KOPT-K1 (cell line): ENCODE measurements around the gene ARFGEF3.
"Not testable (repeated sequence)": the region's sequence is repeated elsewhere in the genome, so short reads cannot be mapped to it uniquely, and the experiment has no call there.

ENCODE experiments used
- H3K27ac ChIP-seq: fragments of 200-600 bp; sonication (generic); 2 replicates; pipeline ENCODE4 v1.5.1; 2016; ENCODE audit warnings: antibody characterized with exemption, mild to moderate bottlenecking, low read depth, low read length; ENCODE audit not compliant: poor library complexity, severe bottlenecking
- H3K36me3 ChIP-seq: fragments of 200-600 bp; sonication (generic); 2 replicates; pipeline ENCODE4 v1.5.1; 2017; ENCODE audit warnings: antibody characterized with exemption, mild to moderate bottlenecking, low read length, moderate library complexity; ENCODE audit not compliant: insufficient read depth
- H3K9me3 ChIP-seq: fragments of 200-600 bp; sonication (generic); 2 replicates; pipeline ENCODE4 v1.5.1; 2017; ENCODE audit warnings: antibody characterized with exemption, low read length, mild to moderate bottlenecking; ENCODE audit not compliant: insufficient read depth, poor library complexity, severe bottlenecking

ARFGEF3 gene, protein sequence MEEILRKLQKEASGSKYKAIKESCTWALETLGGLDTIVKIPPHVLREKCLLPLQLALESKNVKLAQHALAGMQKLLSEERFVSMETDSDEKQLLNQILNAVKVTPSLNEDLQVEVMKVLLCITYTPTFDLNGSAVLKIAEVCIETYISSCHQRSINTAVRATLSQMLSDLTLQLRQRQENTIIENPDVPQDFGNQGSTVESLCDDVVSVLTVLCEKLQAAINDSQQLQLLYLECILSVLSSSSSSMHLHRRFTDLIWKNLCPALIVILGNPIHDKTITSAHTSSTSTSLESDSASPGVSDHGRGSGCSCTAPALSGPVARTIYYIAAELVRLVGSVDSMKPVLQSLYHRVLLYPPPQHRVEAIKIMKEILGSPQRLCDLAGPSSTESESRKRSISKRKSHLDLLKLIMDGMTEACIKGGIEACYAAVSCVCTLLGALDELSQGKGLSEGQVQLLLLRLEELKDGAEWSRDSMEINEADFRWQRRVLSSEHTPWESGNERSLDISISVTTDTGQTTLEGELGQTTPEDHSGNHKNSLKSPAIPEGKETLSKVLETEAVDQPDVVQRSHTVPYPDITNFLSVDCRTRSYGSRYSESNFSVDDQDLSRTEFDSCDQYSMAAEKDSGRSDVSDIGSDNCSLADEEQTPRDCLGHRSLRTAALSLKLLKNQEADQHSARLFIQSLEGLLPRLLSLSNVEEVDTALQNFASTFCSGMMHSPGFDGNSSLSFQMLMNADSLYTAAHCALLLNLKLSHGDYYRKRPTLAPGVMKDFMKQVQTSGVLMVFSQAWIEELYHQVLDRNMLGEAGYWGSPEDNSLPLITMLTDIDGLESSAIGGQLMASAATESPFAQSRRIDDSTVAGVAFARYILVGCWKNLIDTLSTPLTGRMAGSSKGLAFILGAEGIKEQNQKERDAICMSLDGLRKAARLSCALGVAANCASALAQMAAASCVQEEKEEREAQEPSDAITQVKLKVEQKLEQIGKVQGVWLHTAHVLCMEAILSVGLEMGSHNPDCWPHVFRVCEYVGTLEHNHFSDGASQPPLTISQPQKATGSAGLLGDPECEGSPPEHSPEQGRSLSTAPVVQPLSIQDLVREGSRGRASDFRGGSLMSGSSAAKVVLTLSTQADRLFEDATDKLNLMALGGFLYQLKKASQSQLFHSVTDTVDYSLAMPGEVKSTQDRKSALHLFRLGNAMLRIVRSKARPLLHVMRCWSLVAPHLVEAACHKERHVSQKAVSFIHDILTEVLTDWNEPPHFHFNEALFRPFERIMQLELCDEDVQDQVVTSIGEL (N-terminal part only)

DNA sequence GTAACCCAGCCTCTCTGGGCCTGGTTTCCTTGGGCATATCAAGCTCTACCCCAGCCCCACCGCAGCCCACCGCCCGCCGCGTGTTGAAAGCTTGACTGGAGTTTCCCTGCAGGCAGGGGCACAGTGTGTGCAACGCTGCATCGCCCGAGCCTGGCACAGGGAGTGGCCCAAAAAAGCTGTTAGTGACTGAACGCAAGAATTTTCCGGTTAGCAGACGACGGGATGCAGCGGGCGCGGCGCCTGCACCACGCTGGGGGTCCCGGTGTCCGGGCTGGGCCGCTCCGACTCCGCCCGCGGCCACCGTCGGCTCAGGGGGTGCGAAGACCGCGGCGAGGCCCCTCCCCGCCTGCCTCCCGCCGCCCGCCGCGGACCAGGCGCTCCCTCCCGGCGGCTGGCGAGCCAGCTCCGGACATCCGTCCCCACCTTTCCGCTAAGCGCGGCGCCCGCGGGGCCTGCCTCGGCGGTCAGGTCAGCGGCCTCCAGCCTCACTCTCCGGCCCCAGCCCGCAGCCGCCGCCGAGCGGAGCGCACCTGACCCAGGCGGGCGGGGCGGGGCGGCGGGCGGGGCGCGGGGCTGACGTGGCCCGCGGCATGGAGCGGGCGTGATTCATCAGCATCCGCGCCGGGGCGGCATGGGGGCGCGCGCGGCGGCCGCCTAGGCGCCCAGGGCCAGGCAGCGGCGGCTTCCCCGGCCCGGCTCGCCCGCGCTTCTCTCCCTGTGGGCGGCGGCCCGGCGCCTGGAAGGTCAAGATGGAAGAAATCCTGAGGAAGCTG lies at the start of gene ARFGEF3:
Gene ARFGEF3, plus strand, starts transcription at position 602 of the 773 bp plus-strand sequence. Its CDS starts 148 bp downstream, at position 750.
- H3K27ac ChIP-seq = no peak within 1 kb of the TSS
- no peaks in the 10 kb centered on the region for H3K36me3 ChIP-seq
- peaks cover 6% of the 10 kb centered on the region for H3K9me3 ChIP-seq

DNA sequence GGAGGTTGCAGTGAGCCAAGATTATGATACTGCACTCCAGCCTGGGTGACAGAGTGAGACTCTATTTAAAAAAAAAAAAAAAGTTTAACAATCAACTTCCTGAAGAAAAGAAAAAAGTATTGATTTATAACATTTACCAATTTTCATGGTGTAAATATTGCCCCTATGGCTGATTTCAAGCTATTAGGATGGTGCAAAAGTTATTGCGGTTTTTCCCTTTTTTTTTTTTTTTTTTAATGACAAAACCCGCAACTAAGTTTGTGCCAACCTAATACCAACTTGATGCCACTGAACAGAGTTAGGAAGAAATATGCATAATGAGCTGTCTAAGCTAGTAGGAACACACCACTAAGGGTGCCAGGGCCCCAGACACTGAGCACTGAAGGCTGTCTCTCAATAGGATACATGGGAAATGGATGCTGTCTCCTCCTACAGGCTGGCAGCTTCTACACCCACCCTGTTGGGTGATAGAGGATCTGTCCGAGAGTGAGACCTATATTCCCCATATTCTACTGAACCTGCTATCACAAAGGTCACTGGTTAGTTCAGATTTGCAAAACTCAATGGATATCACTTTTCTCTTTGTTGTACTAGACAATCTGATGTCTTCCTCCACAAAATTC lies 48.0 kb upstream of the ARFGEF3 start:
- no peaks in the 10 kb centered on the region for H3K36me3 ChIP-seq
- H3K27ac ChIP-seq = no peak overlapping the region
- H3K9me3 ChIP-seq = no peaks in the 10 kb centered on the region

DNA sequence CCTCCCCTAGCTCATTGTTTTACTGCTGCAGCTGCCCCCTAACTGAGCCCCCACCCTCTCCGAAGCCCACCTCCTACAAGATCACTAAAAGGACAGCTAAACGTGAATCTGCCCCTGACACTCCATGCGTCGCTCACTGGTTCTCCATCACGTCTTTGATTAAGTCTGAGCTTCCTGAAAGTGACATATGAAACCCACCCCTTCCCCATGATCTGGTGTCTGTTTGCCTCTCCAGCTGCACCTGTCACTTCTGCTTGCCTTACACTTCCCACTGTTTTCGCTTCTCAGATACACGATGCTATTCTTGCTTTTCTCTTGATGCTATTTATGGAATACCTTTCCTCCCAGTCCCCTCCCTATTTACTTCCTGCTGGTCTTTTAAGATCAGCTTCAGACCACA lies 46.5 kb upstream of the ARFGEF3 start:
- no peaks in the 10 kb centered on the region for H3K36me3 ChIP-seq

DNA sequence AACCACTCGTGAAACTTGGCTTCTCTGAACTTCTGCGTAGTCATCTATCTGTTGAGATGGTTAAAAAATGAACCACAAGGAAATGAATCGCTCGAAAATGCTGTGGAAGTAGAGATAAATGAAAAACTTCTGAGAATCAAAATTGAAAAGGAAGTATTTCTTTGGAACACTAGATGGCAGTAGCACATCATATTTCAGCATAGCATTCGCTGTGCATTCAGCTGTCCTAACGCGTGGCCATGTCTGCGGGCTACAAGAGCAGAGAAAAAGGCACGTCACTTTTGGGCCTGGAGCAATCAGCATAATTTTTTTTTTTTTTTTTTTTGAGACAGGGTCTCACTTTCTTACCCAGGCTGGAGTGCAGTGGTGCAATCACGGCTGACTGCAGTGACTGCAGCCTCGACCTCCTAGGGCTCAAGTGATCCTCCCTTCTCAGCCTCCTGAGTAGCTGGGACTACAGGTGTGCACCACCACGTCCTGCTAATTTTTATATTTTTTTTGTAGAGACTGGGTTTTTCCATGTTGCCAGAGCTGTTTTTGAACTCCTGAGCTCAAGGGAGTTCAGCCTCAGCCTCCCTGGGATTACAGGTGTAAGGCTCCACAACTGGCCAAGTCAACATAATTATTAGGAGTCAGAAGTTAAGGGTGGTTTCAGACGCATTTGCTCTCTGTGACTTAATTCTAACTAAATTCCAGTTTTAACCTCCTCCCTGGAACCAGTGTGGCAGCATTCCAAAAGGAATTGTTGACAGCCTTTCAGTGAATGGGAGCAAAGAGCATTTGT lies 45.7 kb upstream of the ARFGEF3 start:
- no peak overlapping the region for H3K27ac ChIP-seq
- no peaks in the 10 kb centered on the region for H3K36me3 ChIP-seq
- H3K9me3 ChIP-seq = no peaks in the 10 kb centered on the region

More for the DNA sequence above, 46.5 kb upstream of the ARFGEF3 start:
- H3K27ac ChIP-seq = no peak overlapping the region
- H3K9me3 ChIP-seq = no peaks in the 10 kb centered on the region

DNA sequence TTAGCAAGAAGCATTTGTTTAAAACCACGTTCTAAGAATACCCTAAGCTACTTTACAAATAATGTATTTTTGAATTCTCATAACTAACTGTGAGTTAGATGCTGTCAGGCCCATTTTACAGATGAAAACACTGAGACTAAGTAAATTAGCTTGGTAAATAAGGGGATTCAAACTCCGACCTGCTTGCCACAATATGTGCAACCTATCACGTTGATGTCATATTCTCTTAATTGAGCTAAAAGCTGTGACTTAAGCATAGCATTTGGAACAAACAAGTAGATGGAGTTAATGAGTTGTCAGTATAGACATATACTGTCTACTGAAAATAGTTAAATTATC lies 45.1 kb upstream of the ARFGEF3 start:
- H3K27ac ChIP-seq = no peak overlapping the region
- H3K36me3 ChIP-seq = no peaks in the 10 kb centered on the region
- H3K9me3 ChIP-seq = no peaks in the 10 kb centered on the region

DNA sequence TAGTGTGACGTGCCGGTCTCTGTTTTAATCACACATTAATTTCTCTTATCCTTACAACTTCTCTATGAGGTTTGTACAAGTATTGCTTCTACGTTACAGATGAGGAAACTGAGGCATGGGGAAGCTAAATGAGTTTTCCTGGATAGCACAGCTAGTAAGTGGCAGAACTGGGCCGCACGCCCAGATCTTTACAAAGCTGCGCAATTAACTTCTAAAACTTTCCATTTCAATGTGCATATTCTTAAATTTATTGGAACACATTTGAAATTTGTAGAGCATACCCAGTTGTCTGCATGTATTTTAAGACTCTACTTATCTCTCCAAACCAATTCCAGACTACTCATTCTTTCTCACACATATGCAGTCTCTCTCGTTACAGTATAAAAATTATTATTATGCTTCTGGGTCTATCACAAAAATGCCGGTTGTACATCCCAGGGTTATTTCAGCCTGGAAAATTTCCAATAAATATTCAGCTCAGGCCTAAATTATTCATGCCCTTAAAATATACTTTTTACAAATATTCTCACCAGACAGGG lies 44.3 kb upstream of the ARFGEF3 start:
- H3K9me3 ChIP-seq = no peaks in the 10 kb centered on the region
- H3K36me3 ChIP-seq = no peaks in the 10 kb centered on the region
- no peak overlapping the region for H3K27ac ChIP-seq

DNA sequence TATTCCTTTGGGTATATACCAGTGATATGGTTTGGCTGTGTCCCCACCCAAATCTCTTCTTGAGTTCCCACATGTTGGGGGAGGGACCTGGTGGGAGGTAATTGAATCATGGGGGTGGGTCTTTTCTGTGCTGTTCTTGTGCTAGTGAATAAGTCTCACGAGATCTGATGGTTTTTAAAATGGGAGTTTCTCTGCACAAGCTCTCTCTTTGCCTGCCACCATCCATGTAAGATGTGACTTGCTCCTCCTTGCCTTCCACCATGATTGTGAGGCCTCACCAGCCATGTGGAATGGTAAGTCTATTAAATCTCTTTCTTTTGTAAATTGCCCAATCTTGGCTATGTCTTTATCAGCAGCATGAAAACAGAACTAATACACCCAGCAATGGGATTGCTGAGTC lies 42.5 kb upstream of the ARFGEF3 start:
- H3K27ac ChIP-seq, H3K36me3 ChIP-seq, H3K9me3 ChIP-seq: not testable (repeated sequence)

DNA sequence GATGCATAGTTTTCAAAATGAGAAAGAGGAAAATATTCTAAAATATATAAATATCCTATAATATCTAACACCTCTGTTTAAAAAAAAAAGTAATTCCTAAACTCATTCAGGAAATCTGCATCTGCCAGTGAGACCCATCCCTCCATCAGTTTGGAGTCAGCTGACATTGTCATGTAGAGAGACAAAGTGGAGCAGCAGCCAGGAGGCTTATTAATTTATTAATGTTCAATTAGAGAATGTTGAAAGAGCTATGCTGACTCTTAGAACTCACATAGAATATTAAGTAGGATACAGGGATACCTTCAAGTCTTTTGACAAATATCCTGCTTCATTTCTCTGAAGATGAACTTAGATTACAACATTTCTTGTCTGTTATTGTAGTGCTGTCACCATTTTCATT lies 41.8 kb upstream of the ARFGEF3 start:
- peaks cover 5% of the 10 kb centered on the region for H3K9me3 ChIP-seq
- H3K36me3 ChIP-seq = no peaks in the 10 kb centered on the region
- no peak overlapping the region for H3K27ac ChIP-seq

DNA sequence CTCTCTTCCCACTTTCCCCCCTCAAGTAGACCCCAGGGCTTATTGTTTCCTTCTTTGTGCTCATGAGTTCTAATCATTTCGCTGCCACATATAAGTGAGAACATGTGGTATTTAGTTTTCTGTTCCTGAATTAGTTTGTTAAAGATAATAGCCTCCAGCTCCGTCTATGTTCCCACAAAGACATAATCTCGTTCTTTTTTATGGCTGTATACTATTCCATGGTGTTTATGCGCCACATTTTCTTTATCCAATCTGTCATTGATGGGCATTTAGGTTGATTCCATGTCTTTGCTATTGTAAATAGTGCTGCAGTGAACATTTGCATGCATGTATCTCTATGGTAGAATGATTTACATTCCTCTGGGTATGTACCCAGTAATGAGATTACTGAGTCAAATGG lies 37.6 kb upstream of the ARFGEF3 start:
- H3K36me3 ChIP-seq = no peaks in the 10 kb centered on the region
- H3K9me3 ChIP-seq = peaks cover 5% of the 10 kb centered on the region
- H3K27ac ChIP-seq = no peak overlapping the region

DNA sequence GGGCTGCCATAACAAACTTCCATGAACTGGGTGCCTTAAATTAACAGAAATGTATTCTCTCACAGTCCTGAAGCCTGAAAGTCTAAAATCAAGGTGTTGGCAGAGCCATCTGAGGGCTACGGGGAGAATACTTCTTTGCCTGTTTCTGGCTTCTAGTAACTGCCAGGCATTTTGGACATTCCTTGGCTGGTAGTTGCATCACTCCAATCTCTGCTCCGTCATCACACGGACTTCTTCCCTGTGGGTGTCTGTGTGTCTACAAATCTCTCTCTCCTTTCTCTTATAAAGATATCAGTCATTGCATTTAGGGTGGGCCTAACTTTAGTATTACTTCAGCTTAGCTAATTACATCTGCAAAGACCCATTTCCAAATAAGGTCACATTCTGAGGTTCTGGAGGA lies 33.6 kb upstream of the ARFGEF3 start:
- H3K27ac ChIP-seq = no peak overlapping the region
- peaks cover 5% of the 10 kb centered on the region for H3K9me3 ChIP-seq
- H3K36me3 ChIP-seq = no peaks in the 10 kb centered on the region

DNA sequence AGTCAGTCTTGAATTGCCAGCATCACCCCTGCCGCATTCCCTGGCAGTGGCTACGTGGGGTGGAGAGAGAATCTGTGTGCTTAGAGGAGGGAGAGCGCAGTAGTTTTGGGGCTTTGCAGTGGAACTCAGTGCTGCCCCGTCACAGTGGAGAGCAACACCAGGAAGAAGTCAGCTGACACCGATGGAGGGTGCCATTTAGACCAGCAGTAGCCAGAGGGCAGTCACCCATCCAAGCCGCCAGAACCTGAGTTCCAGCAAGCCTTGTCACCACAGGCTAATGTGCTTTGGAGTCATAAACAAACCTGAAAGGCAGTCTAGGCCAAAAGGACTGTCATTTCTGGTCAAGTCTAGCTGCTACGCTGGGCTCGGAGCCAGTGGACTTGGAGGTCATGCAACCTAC lies 32.5 kb upstream of the ARFGEF3 start:
- Histone ChIP-seq H3K27ac (no peak overlapping the region), H3K36me3 (no peaks in the 10 kb centered on the region), H3K9me3 (peaks cover 2% of the 10 kb centered on the region)

DNA sequence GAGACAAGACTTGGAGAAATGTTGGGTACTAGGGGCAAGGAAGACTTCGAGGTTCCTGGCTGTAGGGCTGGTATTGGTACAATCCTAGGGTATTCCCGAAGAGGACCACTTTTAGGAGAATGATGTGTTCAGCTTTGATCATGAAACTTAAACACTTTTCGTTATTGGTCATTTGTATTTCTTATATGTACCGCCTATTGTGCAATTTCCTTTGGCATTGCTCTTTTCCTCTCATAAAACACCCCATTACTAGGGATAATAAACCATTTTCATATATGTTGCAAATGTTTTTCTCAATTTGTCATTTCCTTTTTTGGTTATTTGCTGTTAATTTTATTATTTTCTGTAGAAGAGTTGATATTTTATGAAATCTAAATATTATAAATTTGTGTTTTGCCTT lies 18.9 kb upstream of the ARFGEF3 start:
- H3K36me3 ChIP-seq = no peaks in the 10 kb centered on the region
- H3K27ac ChIP-seq = no peak overlapping the region
- no peaks in the 10 kb centered on the region for H3K9me3 ChIP-seq

DNA sequence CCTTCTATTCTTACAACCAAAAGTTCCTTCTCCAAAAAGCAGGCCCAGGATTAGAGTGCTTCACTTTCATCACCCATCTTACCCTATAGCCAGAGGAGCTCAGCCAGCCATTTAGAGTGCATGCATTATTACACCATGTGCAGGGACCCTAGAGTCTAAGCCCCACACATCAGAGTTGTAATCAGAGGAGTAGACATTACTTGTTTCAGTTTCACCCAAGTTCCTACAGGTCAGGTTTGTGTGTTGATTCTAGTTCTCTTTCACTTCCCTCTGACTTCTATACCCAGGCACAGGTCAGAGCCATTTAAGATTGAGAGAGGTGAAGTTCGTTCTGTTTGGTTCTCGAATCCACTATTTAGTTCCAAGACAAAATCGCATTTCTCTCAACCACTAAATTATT lies 16.3 kb upstream of the ARFGEF3 start:
- H3K27ac ChIP-seq = no peak overlapping the region
- no peaks in the 10 kb centered on the region for H3K9me3 ChIP-seq

More for the DNA sequence above, 16.3 kb upstream of the ARFGEF3 start:
- no peaks in the 10 kb centered on the region for H3K36me3 ChIP-seq
